ENCODE measurements around the gene SYT11.

Gene SYT11

DNA sequence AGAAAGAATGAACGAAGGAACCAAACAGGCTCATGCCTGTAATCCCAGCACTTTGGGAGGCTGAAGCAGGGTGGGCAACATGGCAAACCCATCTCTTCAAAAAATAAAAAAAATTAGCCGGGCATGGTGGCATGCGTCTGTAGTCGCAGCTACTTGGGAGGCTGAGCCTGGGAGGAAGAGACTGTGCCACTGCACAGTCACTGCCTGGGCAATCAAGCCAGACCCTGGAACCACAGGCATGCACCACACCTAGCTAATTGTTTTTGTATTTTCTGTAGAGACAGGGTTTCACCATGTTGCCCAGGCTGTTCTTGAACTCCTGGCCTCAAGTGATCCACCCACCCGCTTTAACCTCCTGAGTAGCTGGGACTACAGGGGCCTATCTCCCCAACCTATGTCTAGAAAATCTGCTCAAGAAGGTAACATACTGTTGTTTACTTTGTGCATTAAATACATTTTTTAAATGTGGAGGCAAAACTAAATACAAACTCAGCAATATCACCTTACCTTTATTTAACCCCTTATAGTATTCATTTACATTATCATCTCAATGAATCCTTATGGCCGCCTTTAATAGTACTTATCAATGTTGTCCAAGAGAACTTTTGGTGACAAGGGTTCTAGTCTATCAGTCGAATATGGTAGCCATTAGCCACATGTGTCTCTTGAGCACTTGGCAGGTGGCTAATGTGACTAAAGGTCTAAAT is 72.1 kb downstream of the SYT11 start:
- ChIA-PET POLR2A (ENCODE audit: low non-redundant PET) (interaction anchor here (0.6 to 0.7 kb wide), 2 partner anchors 43 to 54 kb away, joined by 3 to 4 read pairs; no protein-coding TSS in a partner anchor), CTCF (no interaction called here)
- H3K27ac ChIP-seq: peak overlapping the region; percentile 57
- no peak for DNase-seq (ENCODE audit: low spot score)
- TF ChIP-seq, protein P1, sequence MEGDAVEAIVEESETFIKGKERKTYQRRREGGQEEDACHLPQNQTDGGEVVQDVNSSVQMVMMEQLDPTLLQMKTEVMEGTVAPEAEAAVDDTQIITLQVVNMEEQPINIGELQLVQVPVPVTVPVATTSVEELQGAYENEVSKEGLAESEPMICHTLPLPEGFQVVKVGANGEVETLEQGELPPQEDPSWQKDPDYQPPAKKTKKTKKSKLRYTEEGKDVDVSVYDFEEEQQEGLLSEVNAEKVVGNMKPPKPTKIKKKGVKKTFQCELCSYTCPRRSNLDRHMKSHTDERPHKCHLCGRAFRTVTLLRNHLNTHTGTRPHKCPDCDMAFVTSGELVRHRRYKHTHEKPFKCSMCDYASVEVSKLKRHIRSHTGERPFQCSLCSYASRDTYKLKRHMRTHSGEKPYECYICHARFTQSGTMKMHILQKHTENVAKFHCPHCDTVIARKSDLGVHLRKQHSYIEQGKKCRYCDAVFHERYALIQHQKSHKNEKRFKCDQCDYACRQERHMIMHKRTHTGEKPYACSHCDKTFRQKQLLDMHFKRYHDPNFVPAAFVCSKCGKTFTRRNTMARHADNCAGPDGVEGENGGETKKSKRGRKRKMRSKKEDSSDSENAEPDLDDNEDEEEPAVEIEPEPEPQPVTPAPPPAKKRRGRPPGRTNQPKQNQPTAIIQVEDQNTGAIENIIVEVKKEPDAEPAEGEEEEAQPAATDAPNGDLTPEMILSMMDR (conservative IDR thresholded peaks at IDR 0.05; ENCODE audit: low read depth): no peak

DNA sequence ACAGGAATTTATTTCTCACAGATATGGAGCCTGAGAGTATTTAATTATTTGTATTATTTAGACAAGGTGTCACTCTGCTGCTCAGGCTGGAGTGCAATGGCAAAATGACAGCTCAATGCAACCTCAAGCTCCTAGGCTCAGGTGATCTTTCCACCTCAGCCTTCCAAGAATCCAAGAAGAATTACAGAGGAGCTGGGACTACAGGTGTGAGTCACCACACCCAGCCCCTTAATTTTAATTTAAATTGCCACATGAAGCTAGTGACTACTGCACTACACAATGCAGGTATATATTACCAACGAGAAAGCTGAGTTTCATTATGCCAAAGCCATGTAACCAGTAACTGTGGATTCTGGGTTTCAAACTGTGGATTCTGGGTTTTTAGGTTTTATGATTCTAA is 72.7 kb downstream of the SYT11 start:
- DNase-seq (ENCODE audit: low spot score): peak; percentile 53
- TF ChIP-seq, protein P1 (conservative IDR thresholded peaks at IDR 0.05; ENCODE audit: low read depth): no peak
- ChIA-PET CTCF (interaction anchor here (0.9 kb wide), 1 partner anchor 138 kb away, joined by 4 read pairs; no protein-coding TSS in a partner anchor), POLR2A (ENCODE audit: low non-redundant PET) (interaction anchor here (0.6 to 0.7 kb wide), 2 partner anchors 42 to 55 kb away, joined by 3 to 4 read pairs; no protein-coding TSS in a partner anchor)
- no peak overlapping the region for H3K27ac ChIP-seq

DNA sequence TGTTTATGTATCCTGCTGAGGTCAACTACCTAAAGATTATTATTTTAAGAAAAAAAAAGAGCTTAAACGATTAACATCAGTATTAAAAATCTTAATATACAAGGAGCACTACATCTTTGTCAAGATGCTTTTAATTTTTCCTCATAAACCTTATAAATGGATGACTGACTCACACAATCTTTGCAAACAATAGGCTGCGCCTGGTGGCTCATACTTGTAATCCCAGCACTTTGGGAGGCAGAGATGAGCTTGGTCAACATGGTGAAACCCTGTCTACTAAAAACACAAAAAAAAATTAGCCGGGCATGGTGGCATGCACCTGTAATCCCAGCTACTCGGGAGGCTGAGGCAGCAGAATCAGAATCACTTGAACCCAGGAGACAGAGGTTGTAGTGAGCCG is 73.1 kb downstream of the SYT11 start:
- CTCF ChIA-PET: interaction anchor here (0.9 kb wide), 1 partner anchor 137 kb away, joined by 4 read pairs; no protein-coding TSS in a partner anchor

GRCh38 chr1:155933591-155934096 is 74.3 kb downstream of the SYT11 start:
- TF ChIP-seq, protein P1 (conservative IDR thresholded peaks at IDR 0.05; ENCODE audit: low read depth): no peak
- DNase-seq (ENCODE audit: low spot score): no peak
- H3K27ac ChIP-seq: peak overlapping the region; percentile 86
- CTCF ChIA-PET: interaction anchor here (1.9 kb wide), 1 partner anchor 56 kb away, joined by 6 read pairs; no protein-coding TSS in a partner anchor
- POLR2A ChIA-PET (ENCODE audit: low non-redundant PET): interaction anchor here (0.6 to 1.1 kb wide), 2 partner anchors 10 kb away, joined by 3 read pairs; no protein-coding TSS in a partner anchor

More for the DNA sequence above, 73.1 kb downstream of the SYT11 start:
- POLR2A ChIA-PET (ENCODE audit: low non-redundant PET): interaction anchor here (0.6 to 0.7 kb wide), 2 partner anchors 42 to 1954 kb away, joined by 3 read pairs; no protein-coding TSS in a partner anchor
- TF ChIP-seq, protein P1 (conservative IDR thresholded peaks at IDR 0.05; ENCODE audit: low read depth): no peak
- no peak for DNase-seq (ENCODE audit: low spot score)
- H3K27ac ChIP-seq: peak overlapping the region; percentile 32; the same call in 1 of the 2 replicates

DNA sequence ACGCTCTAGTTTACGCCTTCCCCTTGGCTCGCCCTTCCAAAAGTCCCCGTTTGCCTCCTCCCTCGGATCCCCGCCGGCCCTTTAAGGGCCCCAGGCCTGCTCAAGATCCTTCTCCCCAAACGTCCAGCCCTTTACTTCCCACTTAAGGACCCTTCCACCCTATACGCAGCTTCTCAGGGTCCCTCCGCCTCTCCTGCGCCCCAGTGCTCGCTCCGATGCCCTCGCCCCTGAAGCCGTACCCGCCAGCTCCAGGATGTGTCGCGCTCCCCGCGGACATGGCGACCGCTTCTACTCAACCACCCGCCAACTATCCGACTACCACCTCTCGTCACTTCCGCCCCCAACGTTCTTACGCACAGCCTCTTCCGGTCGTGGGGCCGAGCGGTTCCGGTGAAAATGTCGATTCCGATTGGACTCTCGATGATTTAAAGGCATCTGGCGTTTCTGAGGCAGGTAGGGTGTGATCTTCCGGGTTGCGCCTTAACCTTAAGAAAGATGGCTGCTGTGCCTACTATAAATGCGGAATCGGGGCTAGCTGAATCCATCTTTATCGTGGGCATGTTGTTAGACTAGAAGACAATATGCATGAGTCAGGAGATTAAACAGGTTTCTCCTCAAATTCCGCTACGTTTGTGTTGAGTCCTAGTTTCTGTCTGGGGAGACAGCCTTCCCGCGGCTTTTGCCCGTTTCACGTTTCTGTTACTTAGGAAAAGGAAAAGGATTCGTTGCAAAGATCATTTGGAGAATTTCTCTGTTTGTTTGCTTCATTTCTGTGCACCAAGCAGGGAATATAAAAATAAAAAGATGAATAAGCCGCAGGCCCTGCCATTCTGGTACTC is 74.9 kb downstream of the SYT11 start, which contains the start of gene KHDC4:
Gene KHDC4 (minus strand): TSS at position 317 of the 839 bp plus-strand sequence. CDS start 40 bp downstream, at position 277.
- peak; percentile 94 for DNase-seq (ENCODE audit: low spot score)
- peak within 1 kb of the TSS; percentile 86 for H3K27ac ChIP-seq
- ChIA-PET POLR2A (ENCODE audit: low non-redundant PET) (interaction anchor here (0.6 to 1.1 kb wide), 3 partner anchors 9 to 231 kb away, joined by 3 to 8 read pairs (median 3); no protein-coding TSS in a partner anchor), CTCF (interaction anchor here (0.5 to 1.9 kb wide), 3 partner anchors 55 to 180 kb away, joined by 4 to 6 read pairs (median 4); partner anchors contain the start of gene LMNA)
- TF ChIP-seq, protein P1 (conservative IDR thresholded peaks at IDR 0.05; ENCODE audit: low read depth): no peak

Data from RWPE1 (cell line).